Measurements from ENCODE around the gene TNRC6B.

- no peak for TF ChIP-seq CTCF (IDR thresholded peaks at IDR 0.05)
- TF ChIP-seq POLR2A (IDR thresholded peaks at IDR 0.05): no peak
- TF ChIP-seq POLR2AphosphoS5 (IDR thresholded peaks at IDR 0.05): no peak
- TF ChIP-seq EP300 (IDR thresholded peaks at IDR 0.05): no peak
Measured at GRCh38 chr22:40221055-40221414, 43.3 kb downstream of the TNRC6B start.
